ENCODE measurements around the gene GFER.
A peak's percentile ranks its signal among the peaks of the same experiment; 100 is the strongest.

GFER gene

GRCh38 chr16:1973461-1974156, 10.4 kb upstream of the GFER start:
- no peak for DNase-seq (ENCODE audit: low read depth, low spot score)
- H3K27ac ChIP-seq: no peak overlapping the region

GRCh38 chr16:1974157-1975070, 9.6 kb upstream of the GFER start:
- DNase-seq (ENCODE audit: low read depth, low spot score): no peak
- no peak overlapping the region for H3K27ac ChIP-seq

GRCh38 chr16:1975432-1976215, 8.4 kb upstream of the GFER start:
- DNase-seq (ENCODE audit: low read depth, low spot score): no peak
- H3K27ac ChIP-seq: no peak overlapping the region

GRCh38 chr16:1976216-1976520, 7.8 kb upstream of the GFER start:
- no peak for DNase-seq (ENCODE audit: low read depth, low spot score)

GRCh38 chr16:1976951-1977874, 6.8 kb upstream of the GFER start:
- no peak overlapping the region for H3K27ac ChIP-seq
- DNase-seq (ENCODE audit: low read depth, low spot score): no peak

More at GRCh38 chr16:1976216-1976520, 7.8 kb upstream of the GFER start:
- no peak overlapping the region for H3K27ac ChIP-seq

GRCh38 chr16:1977875-1978268, 6.1 kb upstream of the GFER start:
- DNase-seq (ENCODE audit: low read depth, low spot score): no peak

GRCh38 chr16:1978476-1979120, 5.4 kb upstream of the GFER start:
- DNase-seq (ENCODE audit: low read depth, low spot score): no peak
- peak overlapping the region; percentile 53 for H3K27ac ChIP-seq

More at GRCh38 chr16:1977875-1978268, 6.1 kb upstream of the GFER start:
- H3K27ac ChIP-seq: no peak overlapping the region

- H3K27ac ChIP-seq: peak overlapping the region; percentile 53
- DNase-seq (ENCODE audit: low read depth, low spot score): peak; percentile 18
Observed at GRCh38 chr16:1979271-1980029, 4.5 kb upstream of the GFER start.

GRCh38 chr16:1980030-1980769, 3.8 kb upstream of the GFER start:
- peak overlapping the region; percentile 53 for H3K27ac ChIP-seq
- no peak for DNase-seq (ENCODE audit: low read depth, low spot score)

GRCh38 chr16:1980770-1981087, 3.3 kb upstream of the GFER start:
- no peak overlapping the region for H3K27ac ChIP-seq
- DNase-seq (ENCODE audit: low read depth, low spot score): no peak

- no peak for DNase-seq (ENCODE audit: low read depth, low spot score)
- H3K27ac ChIP-seq: no peak within 1 kb of the TSS
Observed at GRCh38 chr16:1981398-1981836, 2.6 kb upstream of the GFER start, which contains the start of gene NOXO1. Gene NOXO1, minus strand, starts transcription at chr16:1981469. Its CDS starts 290 bp downstream, at chr16:1981179.

- DNase-seq (ENCODE audit: low read depth, low spot score): no peak
- H3K27ac ChIP-seq: no peak overlapping the region
Observed at GRCh38 chr16:1982013-1982433, 2.0 kb upstream of the GFER start.

- no peak for DNase-seq (ENCODE audit: low read depth, low spot score)
- H3K27ac ChIP-seq: peak overlapping the region; percentile 31
Observed at GRCh38 chr16:1982991-1983543, 926 bp upstream of the GFER start.

GRCh38 chr16:1984347-1985225, 593 bp downstream of the GFER start:
- peak overlapping the region; percentile 31 for H3K27ac ChIP-seq
- DNase-seq (ENCODE audit: low read depth, low spot score): no peak

- H3K27ac ChIP-seq: no peak overlapping the region
- DNase-seq (ENCODE audit: low read depth, low spot score): no peak
Observed at GRCh38 chr16:1985466-1986150, 1.6 kb downstream of the GFER start.

- no peak for DNase-seq (ENCODE audit: low read depth, low spot score)
- H3K27ac ChIP-seq: no peak overlapping the region
Observed at GRCh38 chr16:1987198-1987597, 3.2 kb downstream of the GFER start.

Measured in epithelial cell of prostate (primary cell).